Stimulated activated naive CD4-positive, alpha-beta T cell treated with Interleukin-2 at 50 U/mL for 16 hours (primary cell): ENCODE data around the gene CPN1.

Experiments
- DNase-seq: peaks from one replicate; lab custom pipeline; 2025; lab: John Stamatoyannopoulos, UW

Gene CPN1

GRCh38 chr10:99995713-99996112, 86.0 kb downstream of the CPN1 start:
- no peak for DNase-seq

GRCh38 chr10:99995269-99995668, 86.4 kb downstream of the CPN1 start:
- no peak for DNase-seq

DNA sequence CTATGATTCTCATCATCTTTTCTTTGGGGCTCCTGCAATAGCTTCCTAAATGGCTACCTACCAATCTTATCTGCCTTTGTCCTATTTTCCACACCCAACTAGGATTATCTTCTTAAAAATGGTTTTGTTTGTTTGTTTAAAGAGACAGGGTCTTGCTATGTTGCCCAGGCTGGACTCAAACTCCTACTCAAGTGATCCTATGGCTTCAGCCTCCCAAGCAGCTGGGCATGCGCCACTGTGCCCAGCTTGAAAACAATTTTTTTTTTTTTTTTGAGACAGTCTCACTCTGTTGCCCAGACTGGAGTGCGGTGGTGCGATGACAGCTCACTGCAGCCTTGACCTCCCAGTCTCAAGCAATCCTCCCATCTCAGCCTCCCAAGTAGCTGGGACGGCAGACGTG, 86.9 kb downstream of the CPN1 start:
- no peak for DNase-seq

DNA sequence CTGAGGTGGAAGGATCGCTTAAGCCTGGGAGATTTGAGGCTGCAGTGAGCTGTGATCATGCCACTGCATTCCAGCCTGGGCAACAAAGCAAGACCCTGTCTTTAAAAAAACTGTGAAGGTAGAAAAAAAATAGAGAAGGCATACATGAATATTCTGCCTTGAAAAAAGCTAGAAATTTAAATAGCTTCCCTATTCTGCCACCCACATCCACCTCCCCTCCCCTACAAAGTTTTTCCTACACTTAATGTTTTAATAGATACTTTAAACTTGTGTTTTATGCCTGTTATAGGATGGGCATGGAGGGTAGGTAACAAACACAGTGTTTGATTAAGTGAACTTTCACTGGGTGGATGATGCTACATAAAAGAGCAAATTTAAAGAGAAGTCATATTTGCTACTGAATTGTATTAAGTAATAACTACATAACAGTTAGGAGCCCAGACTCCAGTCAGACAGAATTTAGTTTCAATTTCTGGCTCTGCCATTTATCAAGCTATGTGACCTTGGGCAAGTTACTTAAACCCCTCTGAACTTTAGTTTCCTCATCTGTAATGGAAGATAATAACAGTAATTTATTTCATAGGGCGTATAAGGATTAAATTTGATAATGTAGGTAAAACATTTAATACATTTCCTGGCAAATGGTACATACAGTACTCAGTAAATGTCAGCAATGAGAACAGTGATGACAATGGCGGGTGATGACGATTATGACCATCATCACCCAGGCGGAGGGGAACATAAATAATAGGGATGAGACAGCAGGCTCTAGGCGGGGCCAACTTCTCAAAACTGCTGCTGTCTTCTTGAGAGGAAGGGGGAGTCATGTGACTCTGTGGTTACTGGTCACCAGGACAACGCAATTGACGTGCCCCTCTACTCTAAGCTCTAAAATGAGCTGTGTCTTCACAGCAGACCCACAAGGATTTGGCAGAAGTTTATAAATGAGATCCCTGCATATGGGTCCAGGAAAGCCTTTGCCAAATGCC, 87.7 kb downstream of the CPN1 start:
- peak; percentile 12 for DNase-seq
